GM12865 (cell line): ENCODE measurements around the gene TGFBRAP1.

Source experiments
- DNase-seq: peaks from one replicate; pipeline ENCODE4 v3.0.0; 2010; ENCODE audit warnings: low read depth
- H3K4me3 ChIP-seq: 2 replicates; pipeline ENCODE4 v1.5.1; 2011; ENCODE audit warnings: mild to moderate bottlenecking, low read depth, low read length, control low read depth
- TF ChIP-seq, protein P1 (sequence below): IDR thresholded peaks from 2 replicates; pipeline ENCODE4 v1.5.1; 2011; ENCODE audit warnings: low read length, control low read depth, low read depth, inconsistent platforms; ENCODE audit not compliant: insufficient read depth; ENCODE audit errors: missing control alignments

The TGFBRAP1 gene

DNA sequence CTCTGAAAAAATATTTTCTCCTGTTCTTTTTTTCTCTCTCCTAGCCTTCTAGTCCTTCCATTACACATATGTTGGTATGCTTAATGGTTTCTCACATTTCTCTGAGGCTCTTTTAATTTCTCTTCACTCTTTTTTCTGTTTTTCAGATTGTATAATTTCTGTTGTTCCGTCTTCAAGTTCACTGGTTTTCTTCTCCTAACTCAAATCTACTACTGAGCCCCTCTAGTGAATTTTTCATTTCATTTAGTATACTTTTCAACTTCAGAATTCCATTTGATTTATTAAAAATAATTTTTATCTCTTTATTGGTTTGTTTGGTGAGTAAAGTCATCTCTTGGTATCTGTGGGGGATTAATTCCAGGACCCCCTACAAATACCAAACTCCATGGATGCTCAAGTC, 27.6 kb upstream of the TGFBRAP1 start:
- DNase-seq: no peak
- TF ChIP-seq, protein P1, sequence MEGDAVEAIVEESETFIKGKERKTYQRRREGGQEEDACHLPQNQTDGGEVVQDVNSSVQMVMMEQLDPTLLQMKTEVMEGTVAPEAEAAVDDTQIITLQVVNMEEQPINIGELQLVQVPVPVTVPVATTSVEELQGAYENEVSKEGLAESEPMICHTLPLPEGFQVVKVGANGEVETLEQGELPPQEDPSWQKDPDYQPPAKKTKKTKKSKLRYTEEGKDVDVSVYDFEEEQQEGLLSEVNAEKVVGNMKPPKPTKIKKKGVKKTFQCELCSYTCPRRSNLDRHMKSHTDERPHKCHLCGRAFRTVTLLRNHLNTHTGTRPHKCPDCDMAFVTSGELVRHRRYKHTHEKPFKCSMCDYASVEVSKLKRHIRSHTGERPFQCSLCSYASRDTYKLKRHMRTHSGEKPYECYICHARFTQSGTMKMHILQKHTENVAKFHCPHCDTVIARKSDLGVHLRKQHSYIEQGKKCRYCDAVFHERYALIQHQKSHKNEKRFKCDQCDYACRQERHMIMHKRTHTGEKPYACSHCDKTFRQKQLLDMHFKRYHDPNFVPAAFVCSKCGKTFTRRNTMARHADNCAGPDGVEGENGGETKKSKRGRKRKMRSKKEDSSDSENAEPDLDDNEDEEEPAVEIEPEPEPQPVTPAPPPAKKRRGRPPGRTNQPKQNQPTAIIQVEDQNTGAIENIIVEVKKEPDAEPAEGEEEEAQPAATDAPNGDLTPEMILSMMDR: no peak
- H3K4me3 ChIP-seq: no peak overlapping the region

DNA sequence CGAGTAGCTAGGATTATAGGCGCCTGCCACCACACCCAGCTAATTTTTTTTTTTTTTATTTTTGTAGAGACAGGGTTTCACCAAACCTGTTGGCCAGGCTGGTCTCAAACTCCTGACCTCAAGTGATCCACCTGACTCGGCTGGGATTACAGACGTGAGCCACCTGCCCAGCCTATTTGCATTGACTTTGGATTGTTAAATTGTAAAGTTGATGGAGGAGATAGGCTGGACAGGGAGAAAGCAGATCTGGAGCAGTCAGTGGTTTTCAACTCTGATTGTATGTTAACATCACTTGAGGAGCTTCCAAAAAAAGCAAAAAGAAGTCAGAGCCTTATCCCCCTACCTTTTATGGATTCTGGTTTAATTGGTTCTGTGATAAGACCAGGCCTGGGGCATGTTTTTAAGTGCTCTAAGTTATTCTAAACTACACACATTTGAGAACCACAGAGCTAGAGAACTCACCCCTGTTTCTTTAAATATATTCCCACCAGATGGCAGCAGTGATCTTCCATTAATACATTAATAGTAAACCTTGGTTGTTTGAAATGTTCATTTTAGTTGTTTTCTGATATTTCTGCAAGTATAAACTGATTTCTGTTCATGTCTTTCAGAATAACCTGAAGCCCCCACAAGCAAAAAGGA, 15.3 kb upstream of the TGFBRAP1 start:
- no peak overlapping the region for H3K4me3 ChIP-seq
- peak; percentile 23 for DNase-seq
- TF ChIP-seq, protein P1: peak; percentile 6

DNA sequence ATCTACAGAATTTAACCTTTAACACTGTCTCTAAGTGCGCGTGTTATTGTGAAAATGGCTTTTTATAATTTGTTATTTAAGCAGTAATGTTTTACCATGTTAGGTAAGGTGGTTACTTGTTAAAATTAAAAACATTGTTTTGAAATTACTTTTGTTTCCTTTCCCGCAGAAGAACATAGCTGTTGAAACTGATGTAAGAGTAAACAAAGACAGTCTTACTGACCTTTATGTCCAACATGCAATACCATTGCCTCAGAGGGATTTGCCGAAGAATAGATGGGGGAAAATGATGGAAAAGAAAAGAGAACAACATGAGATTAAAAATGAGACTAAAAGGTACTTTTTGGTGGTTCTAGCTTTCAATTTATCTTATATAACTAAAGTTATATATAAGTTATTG, 9.9 kb upstream of the TGFBRAP1 start:
- no peak overlapping the region for H3K4me3 ChIP-seq
- DNase-seq: no peak
- TF ChIP-seq, protein P1: no peak

DNA sequence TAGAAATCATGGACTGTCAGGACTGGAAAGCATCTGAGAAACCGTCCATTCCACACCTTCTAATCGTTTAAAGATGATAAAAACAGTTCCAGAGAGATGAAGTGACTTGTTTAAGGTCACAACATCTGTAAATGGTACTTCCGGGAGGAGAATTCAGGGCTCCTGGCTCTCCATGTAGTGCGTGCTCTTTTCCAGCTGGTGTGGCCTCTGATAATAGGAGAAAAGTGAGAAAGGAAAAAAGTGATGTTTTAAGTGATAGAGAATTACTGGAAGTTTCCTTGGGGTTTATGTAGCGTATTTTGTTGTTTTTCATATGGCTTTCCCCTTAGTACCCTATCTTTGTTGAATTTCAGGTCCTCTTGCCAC, 8.5 kb upstream of the TGFBRAP1 start:
- no peak for DNase-seq

DNA sequence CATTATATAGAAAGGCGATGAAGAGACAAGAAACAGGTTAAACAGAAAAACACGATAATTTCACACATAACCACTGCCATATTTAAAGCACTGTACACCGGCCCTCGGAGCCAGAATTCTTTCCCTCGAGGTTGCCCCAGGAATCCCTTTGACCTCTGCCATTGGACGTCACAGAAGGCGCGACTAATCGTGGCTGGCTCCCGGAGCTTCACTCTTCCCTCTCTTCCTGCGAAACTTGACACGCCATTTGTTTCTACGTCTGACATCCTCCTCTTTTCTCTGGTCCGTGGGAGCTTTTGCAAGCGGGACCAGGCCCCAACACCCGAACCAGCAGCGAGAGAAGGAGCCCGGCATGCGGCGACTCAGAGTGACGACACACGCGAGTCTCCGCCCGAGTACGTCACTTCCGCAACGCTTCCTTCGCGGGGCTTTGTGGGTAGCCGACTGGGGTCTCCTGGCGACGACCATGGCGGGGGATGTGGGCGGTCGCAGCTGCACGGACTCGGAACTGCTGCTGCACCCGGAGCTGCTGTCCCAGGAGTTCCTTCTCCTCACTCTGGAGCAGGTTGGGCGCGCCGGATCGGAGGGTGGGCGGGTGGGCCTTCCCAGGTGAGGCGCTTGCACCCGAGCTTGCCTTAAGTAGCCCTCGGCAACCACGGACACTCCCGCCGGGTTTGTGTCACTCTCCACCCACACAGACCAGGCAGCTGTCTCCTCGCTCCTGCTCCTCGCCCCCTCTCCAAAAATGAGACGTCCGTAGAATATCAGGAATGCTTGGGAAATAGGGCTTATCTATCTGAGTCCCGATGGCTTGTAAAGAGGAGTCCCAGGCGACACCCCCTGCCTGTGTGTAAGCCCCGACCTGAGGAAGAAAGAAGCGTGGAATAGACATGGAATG, 7.8 kb upstream of the TGFBRAP1 start, which contains the start of gene C2orf49:
Gene C2orf49, plus strand, starts transcription at position 419 of the 898 bp plus-strand sequence. Its CDS starts 48 bp downstream, at position 467.
- peak within 1 kb of the TSS; percentile 95 for H3K4me3 ChIP-seq
- TF ChIP-seq, protein P1: no peak
- DNase-seq: peak; percentile 85

More for the DNA sequence above, 8.5 kb upstream of the TGFBRAP1 start:
- TF ChIP-seq, protein P1: no peak
- H3K4me3 ChIP-seq: peak overlapping the region; percentile 95

DNA sequence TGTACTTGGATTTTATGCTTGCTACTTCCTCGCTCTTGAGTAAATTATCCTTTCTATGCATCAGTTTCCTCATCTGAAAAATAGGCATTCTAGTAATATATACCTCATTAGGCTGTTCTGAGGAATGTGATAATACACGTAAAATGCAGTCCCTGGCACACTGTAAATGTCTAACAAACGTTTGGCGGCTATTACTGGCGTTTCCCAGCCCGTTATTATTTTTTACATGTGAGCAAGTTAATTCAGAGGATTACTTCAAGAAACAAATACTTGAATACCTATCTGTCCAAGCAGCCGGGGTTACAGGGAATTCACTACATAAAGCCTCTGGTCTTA, 7.2 kb upstream of the TGFBRAP1 start:
- TF ChIP-seq, protein P1: no peak
- no peak for DNase-seq
- peak overlapping the region; percentile 95 for H3K4me3 ChIP-seq
